Measurements from ENCODE around the gene LRRTM4. TPM values are rescaled to one million over a fixed set of nuclear protein-coding genes. Genes with fewer than 3 reads are reported as not detected.

The LRRTM4 gene
- total and polyA plus RNA-seq, 10 of the 15 experiments (the other 5 are each of a cell fraction or from before 2014, with no cell fraction given) = 0.01 to 1.0 TPM; not detected in 8

- ChIA-PET POLR2A (no interaction called here), CTCF (no interaction called here), SMC1A (ENCODE audit: uncharacterized antibody, unreplicated experiment) (no interaction called here), RAD21 (ENCODE audit: unreplicated experiment) (no interaction called here)
- no peak overlapping the region for H3K4me3 ChIP-seq
- no peaks in the 10 kb centered on the region for H3K36me3 ChIP-seq (ENCODE audit: control insufficient read depth in 2 of 2, insufficient read depth in 2 of 2, low read length in 1 of 2)
- no peaks in the 10 kb centered on the region for H3K27me3 ChIP-seq (replicated peaks in 1 of 2; ENCODE audit: control insufficient read depth in 2 of 2, insufficient read depth in 2 of 2, low read length in 1 of 2)
- H3K79me2 ChIP-seq (ENCODE audit: control insufficient read depth, insufficient read depth, low read length) = no peaks in the 10 kb centered on the region
- no peak overlapping the region for H3K27ac ChIP-seq (ENCODE audit: control insufficient read depth, insufficient read depth)
- H3K4me1 ChIP-seq (ENCODE audit: control insufficient read depth, insufficient read depth, low read length) = no peaks in the 10 kb centered on the region
- TF ChIP-seq CHD1 (IDR thresholded peaks at IDR 0.05; ENCODE audit: low read depth, low read length) = no peak
- TF ChIP-seq YY1 (IDR thresholded peaks at IDR 0.05; ENCODE audit: low read depth, low read length) = no peak
- no peak for TF ChIP-seq ZNF274 (IDR thresholded peaks at IDR 0.05; ENCODE audit: insufficient read depth, insufficient read length)
- no peak for TF ChIP-seq JUNB (IDR thresholded peaks at IDR 0.05)
- TF ChIP-seq BCL3 (IDR thresholded peaks at IDR 0.05; ENCODE audit: borderline replicate concordance, insufficient read depth, low read depth, low read length, poor library complexity, severe bottlenecking) = no peak
- no peak for TF ChIP-seq EZH2 (IDR thresholded peaks at IDR 0.05; ENCODE audit: borderline replicate concordance, control insufficient read depth, low read depth, low read length)
- TF ChIP-seq NFIC (IDR thresholded peaks at IDR 0.05; ENCODE audit: low read depth, low read length) = no peak
- TF ChIP-seq RUNX3 (IDR thresholded peaks at IDR 0.05; ENCODE audit: low read length) = no peak
- TF ChIP-seq ZBTB33 (IDR thresholded peaks at IDR 0.05) = no peak
- no peak overlapping the region for H3K9ac ChIP-seq (ENCODE audit: control insufficient read depth, insufficient read depth, low read length)
- no TSS peak for BruUV-seq (replicated peaks)
- intact Hi-C loops (cut with micrococcal nuclease; ENCODE audit: unreplicated experiment) = no loop called here
- DNase-seq (ENCODE audit: low read depth, low spot score) (no peak), ATAC-seq (no peak), FAIRE-seq (no peak)
- 0% methylated on average over 1 of the region's 1 CpG for WGBS (ENCODE audit: insufficient coverage, insufficient replicate concordance, low lambda C conversion rate, missing lambda C conversion rate)
- in situ Hi-C loops (cut with MboI) = no loop called here
- H3K4me2 ChIP-seq (ENCODE audit: control insufficient read depth, insufficient read depth) = no peak overlapping the region
- H2AFZ ChIP-seq (ENCODE audit: control insufficient read depth, low read depth, low read length) = no peak overlapping the region
- no peaks in the 10 kb centered on the region for H4K20me1 ChIP-seq (ENCODE audit: control insufficient read depth, insufficient read depth)
- no peaks in the 10 kb centered on the region for H3K9me3 ChIP-seq (replicated peaks; ENCODE audit: control insufficient read depth, insufficient read depth, low read length)
These were observed 671.2 kb downstream of the LRRTM4 start for GRCh38 chr2:76851000-76851399.

Data from GM12878 (cell line).